Measurements from ENCODE around the gene EPB41.
A peak's percentile ranks its signal among the peaks of the same experiment; 100 is the strongest.
"Not testable (repeated sequence)": the region's sequence is repeated elsewhere in the genome, so short reads cannot be mapped to it uniquely, and the experiment has no call there.

Gene EPB41

DNA sequence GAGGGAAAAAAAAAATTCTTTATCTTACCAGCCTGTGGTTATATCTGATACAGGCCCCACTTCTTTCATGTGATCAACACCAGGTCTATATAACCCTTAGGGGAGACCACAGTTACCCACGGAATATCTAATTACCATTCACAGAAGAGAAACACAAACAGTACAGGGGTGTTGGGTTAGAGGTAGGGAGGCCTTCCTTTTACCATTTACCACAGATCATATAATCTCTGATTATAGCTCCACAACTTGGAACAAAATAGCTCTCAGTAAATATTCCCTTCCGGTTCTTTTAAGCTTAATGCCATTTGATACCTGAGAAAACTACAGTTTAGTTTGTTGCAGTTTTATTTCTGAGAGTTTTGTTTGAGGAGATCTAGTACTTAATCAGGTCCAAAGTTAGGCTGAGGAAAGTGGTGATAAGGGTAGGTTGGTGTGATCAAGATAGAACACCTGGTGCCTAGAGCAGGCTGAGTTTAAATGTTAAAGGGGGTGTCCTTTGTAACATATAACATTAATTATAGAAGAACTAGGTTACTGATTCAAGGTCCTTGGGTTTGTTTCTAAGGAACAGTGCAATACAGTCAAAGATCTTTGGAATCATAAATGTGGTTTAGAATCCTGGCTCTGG, 14.1 kb downstream of the EPB41 start:
- DNase-seq: no peak

DNA sequence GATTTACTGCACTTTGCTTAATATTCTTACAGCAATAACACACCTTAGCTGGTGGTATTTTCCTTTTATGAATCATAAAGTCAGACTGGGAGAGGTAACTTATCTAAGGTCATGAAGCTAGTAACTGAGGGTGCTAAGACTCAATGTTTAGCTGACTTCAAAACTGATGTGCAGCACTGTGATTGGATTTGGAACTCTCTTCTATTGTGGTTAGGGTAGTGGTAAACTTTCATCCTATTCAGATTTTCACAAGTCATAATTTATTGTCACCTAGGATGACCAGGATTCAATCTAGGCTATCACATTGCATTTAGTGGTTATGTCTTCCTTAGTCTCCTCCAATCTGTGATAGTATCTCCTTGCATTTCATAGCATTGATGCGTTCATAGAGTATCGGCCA, 18.9 kb downstream of the EPB41 start:
- no peak for DNase-seq

DNA sequence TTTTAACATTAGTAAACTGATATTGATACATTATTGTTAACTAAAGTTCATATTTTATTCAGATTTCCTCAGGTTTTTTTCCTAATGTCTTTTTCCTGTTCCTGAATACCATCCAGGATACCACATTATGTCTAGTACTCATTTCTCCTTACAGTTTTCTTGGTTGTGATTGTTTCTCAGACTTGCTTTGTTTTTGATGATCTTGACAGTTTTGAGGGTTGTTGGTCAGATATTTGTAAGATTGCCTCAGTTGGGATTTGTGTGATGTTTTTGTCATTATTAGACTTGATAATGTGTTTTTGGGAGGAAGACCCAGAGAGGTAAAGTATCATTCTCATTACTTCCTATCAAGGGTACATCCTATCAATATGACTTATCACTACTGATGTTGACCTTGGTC, 19.5 kb downstream of the EPB41 start:
- DNase-seq: no peak

DNA sequence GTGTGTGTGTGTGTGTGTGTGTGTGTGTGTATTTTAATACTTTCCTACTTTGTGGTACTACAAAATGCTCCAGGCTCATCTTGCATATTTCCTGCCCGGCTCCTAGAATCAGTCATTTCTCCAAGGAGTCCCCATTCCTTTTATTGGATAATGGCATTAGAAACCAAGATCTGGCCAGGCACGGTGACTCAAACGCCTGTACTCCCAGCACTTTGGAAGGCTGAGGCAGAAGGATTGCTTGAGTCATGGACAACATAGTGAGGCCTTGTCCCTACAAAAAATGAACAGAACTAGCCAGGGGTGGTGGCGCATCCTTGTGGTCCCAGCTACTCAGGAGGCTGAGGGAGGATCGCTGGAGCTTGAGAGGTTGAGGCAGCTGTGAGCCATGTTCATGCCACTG, 20.3 kb downstream of the EPB41 start:
- DNase-seq: no peak

DNA sequence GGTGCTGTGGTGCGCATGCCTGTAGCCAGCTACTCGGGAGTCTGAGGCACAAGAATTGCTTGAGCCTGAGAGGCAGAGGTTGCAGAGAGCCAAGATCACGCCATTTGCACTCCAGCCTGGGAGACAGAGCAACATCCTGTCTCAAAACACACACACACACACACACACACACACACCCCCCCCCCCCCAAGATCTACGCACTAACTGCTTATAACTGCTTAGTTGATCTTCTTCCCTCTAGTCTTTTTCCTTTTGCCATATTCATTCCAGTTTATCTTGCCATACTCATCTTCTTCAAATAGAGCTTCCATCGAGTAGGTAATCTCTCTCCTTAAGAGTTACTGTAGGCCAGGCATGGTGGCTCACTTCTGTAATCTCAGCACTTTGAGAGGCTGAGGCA, 20.9 kb downstream of the EPB41 start:
- DNase-seq: no peak

GRCh38 chr1:28936094-28936493, 21.7 kb downstream of the EPB41 start:
- no peak for DNase-seq

DNA sequence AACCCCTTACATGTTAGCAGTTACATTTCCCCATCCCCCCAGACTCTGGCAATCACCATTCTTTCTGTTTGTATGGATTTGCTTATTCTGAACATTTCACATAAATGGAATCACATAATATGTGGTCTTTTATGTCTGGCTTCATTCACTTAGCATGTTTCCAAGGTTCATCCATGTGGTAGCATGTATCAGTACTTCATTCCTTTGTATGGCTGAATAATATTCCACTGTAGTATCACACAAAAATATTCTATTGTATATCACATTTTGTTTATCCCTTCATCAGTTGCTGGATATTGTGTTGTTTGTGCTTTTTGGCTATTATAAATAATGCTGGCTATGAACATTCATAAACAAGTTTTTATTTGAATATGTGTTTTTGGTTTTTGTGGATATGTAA, 22.2 kb downstream of the EPB41 start:
- DNase-seq: no peak

- not testable (repeated sequence) for DNase-seq
Measured at GRCh38 chr1:28943581-28943980, 29.2 kb downstream of the EPB41 start.

DNA sequence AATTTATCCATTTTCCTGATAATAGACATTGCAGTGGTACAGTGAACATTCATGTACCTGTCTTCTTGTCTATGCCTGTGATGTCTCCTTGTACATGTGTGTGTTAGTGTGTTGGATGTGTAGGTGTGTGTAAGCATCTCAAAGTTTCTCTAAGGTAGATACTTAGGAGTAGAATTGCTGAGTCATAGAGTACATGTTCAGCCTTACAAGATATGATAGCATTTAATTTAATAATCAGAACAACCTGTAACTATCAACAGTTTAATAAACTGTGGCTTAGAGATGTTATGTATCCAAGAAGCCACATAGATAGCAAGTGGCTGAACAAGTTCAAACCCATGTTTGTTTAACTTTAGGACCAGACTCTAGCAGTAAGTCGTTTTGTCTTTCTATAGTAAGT, 35.6 kb downstream of the EPB41 start:
- no peak for DNase-seq

DNA sequence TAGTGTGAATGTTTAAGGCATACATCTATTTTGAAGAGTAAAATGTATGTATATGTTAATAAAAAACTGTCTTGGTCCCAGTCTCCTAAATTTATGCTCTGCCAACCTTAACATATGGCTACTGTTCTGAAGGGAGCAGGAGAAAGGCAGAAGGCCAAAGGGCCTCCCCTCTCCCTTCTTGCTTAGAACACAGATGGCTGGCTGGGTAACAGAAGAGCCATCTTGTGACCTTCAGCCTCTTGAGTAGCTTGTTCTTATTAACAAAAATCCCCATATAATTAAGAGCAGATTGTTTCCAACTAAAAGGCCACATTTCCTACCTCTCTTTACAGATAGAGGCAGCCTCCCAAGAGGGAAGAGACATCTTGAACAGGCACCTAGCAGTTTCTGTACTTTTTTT, 36.1 kb downstream of the EPB41 start:
- DNase-seq: no peak

GRCh38 chr1:28954126-28954726, 39.9 kb downstream of the EPB41 start:
- DNase-seq: no peak

DNA sequence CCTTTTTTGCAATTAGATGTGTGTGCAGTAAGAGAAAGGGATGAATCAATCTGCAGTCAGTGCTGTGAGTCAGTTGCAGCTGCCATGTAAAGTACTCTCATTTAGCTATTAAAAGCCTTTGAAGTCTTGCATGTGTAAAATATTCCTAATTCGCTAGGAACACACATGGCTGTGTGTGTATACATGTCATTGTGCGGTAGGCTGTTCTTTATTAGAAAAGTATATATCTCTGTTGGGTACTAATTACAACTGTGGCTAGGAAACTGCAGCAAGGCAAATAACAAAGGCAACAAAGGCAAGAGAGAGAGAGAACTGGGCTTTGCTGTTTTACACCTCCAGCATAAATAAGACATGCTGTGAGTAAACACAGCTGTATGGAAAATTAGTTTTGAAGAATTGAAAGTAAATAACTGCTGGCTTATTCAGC, 41.7 kb downstream of the EPB41 start:
- no peak for DNase-seq

DNA sequence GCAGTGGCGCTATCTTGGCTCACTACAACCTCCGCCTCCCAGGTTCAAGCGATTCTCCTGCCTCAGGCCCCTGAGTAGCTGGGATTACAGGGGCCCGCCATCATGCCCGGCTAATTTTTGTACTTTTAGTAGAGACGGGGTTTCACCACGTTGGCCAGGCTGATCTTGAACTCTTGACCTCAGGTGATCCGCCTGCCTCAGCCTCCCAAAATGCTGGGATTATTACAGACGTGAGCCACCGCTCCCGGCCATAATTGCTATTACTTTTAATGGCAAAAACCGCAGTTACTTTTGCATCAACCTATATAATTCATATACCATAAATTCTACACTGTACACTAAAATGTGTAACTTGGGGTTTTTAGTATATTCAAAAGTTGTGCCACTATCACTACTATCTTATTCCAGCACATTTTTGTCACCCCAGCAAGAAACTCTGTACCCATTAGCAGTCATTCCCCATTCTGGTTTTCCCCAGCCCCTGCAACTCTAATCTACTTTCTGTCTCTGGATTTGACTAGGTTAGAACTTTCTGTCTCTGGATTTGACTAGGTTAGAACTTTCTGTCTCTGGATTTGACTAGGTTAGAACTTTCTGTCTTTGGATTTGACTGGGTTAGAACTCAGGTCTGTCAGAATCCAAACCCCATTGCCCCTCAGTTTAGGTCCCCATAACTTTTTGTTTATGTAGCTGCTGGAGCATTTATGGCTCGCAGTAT, 47.9 kb downstream of the EPB41 start:
- DNase-seq: not testable (repeated sequence)

- no peak for DNase-seq
Measured at GRCh38 chr1:28965271-28965870, 51.0 kb downstream of the EPB41 start.

GRCh38 chr1:28966617-28967016, 52.2 kb downstream of the EPB41 start:
- no peak for DNase-seq

- DNase-seq: peak; percentile 91
Measured at GRCh38 chr1:28971980-28972771, 57.8 kb downstream of the EPB41 start.

GRCh38 chr1:28973596-28974421, 59.4 kb downstream of the EPB41 start:
- DNase-seq: peak; percentile 20

DNA sequence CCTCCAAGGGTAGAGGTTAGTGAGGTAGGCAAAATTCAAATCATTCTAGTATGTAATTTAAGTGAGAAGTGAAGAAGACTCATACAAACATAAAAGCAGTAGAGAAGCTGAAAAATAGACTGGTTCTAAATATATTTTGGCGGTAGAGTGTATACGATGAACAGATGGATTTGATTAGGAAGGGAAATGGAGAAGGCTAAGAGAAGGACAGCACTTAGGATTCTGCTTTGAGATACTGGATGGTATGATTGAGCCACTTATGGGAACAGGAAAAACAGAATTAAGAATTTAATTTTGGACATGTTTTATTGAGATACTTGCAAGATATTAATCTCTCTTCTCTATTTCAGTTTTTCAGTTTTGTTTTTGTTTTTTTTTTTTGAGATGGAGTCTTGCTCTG, 60.1 kb downstream of the EPB41 start:
- no peak for DNase-seq

- DNase-seq: no peak
Measured at GRCh38 chr1:28976248-28976647, 61.9 kb downstream of the EPB41 start.

DNA sequence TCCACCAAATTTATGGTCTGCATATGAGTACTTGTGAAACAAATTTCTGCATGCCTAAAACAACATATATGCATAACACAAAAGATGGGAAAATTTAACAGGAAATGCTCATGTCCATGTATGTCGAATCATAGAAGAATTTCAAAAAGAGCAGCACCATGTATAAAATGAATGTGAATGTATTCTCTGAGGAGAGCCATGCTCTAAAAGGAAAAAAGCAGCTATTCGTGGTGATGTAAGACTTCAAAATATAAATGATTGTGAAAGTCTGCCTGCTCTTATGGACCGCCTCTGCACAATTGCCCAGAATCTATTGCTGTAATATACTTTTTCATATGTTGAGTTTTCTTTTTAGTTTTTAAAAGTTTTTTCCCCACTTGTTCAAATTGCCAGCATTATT, 66.8 kb downstream of the EPB41 start:
- DNase-seq: no peak

GRCh38 chr1:28982198-28982597, 67.8 kb downstream of the EPB41 start:
- no peak for DNase-seq

- no peak for DNase-seq
Measured at GRCh38 chr1:28983091-28983490, 68.7 kb downstream of the EPB41 start.

Measured in HCEC 1CT (cell line).